Adipocyte (in vitro differentiated cells): Measurements from ENCODE around the gene AGMO.
"Not testable (repeated sequence)": the region's sequence is repeated elsewhere in the genome, so short reads cannot be mapped to it uniquely, and the experiment has no call there.

ENCODE experiments used
- DNase-seq: peaks from one replicate; pipeline ENCODE4 v3.0.0-alpha.2; 2015; ENCODE audit warnings: low read depth
- H3K27me3 ChIP-seq: replicated peaks from 2 replicates; pipeline ENCODE4 v1.7.0; 2013; ENCODE audit warnings: mild to moderate bottlenecking, low read length, moderate library complexity; ENCODE audit not compliant: control insufficient read depth, insufficient read depth
- H3K36me3 ChIP-seq: 2 replicates; pipeline ENCODE4 v1.7.0; 2013; ENCODE audit warnings: low read length, mild to moderate bottlenecking, moderate library complexity; ENCODE audit not compliant: control insufficient read depth, insufficient read depth, severe bottlenecking
- H3K4me1 ChIP-seq: 2 replicates; pipeline ENCODE4 v1.7.0; 2013; ENCODE audit warnings: mild to moderate bottlenecking, low read length, moderate library complexity; ENCODE audit not compliant: control insufficient read depth, insufficient read depth
- H3K4me3 ChIP-seq: 2 replicates; pipeline ENCODE4 v1.7.0; 2013; ENCODE audit warnings: mild to moderate bottlenecking, low read length, moderate library complexity
- H3K9ac ChIP-seq: 2 replicates; pipeline ENCODE4 v1.7.0; 2013; ENCODE audit warnings: mild to moderate bottlenecking, low read length, moderate library complexity
- H3K9me3 ChIP-seq: 2 replicates; pipeline ENCODE4 v1.7.0; 2013; ENCODE audit warnings: mild to moderate bottlenecking, low read length, moderate library complexity; ENCODE audit not compliant: control insufficient read depth

Gene AGMO

DNA sequence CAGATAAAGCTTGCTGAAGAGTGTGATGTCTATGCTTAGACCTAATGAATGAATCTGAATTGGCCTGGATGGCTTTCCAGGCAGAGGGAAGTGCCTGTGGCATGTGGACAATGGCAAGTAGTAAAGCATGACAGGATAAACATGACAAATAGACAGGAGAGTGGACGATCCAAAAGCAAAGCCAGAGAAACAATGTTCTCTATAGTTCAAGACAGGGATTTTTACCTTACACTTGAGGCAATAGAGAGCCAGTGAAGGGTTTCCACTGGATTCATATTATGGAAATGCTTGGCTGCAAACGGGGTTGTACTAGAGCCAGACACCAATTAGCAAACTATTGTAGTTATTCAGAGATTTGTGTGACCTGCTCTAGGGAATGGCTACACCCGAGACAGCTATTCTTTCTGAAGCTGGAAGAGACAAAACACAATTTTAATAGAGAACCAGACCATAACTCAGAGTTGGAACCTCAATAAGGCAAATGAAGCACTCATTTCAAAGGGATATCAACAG is 2.3 kb downstream of the AGMO start:
- peaks cover 40% of the 10 kb centered on the region for H3K4me1 ChIP-seq
- H3K9ac ChIP-seq = no peak overlapping the region
- H3K4me3 ChIP-seq = no peak overlapping the region
- DNase-seq = no peak
- no peaks in the 10 kb centered on the region for H3K9me3 ChIP-seq
- no peaks in the 10 kb centered on the region for H3K27me3 ChIP-seq
- H3K36me3 ChIP-seq = no peaks in the 10 kb centered on the region

- Histone ChIP-seq H3K4me1 (peaks cover 48% of the 10 kb centered on the region), H3K9me3 (no peaks in the 10 kb centered on the region)
Measured at GRCh38 chr7:15558756-15559155, 3.1 kb downstream of the AGMO start.

DNA sequence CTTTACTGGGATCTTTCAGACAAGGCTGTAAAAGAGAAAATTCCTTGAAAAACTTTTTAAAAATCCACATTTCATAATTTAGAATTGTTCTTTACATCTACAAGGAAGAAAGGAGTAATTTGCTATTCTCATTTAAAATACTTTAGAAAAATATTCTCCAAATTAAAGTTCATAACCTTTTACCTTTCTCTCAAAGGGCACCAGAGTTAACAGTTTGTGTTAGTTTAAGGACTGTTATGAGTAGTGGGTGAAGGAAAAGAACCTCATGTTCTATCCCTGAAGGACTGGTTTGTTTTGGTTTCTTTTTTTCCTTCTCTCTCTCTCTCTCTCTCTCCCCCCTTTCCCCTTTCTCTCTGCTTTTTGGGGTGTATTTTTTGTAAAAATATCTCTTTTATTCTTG is 4.1 kb downstream of the AGMO start:
- no peak for DNase-seq
- peak overlapping the region; percentile 66 for H3K9ac ChIP-seq
- H3K9me3 ChIP-seq = no peaks in the 10 kb centered on the region
- peak overlapping the region; percentile 69 for H3K4me3 ChIP-seq
- peaks cover 49% of the 10 kb centered on the region for H3K4me1 ChIP-seq
- H3K36me3 ChIP-seq = no peaks in the 10 kb centered on the region
- no peaks in the 10 kb centered on the region for H3K27me3 ChIP-seq

More at GRCh38 chr7:15558756-15559155, 3.1 kb downstream of the AGMO start:
- Histone ChIP-seq H3K4me3 (no peak overlapping the region), H3K36me3 (no peaks in the 10 kb centered on the region), H3K9ac (no peak overlapping the region), H3K27me3 (no peaks in the 10 kb centered on the region)
- peak; percentile 47 for DNase-seq

- H3K9ac ChIP-seq = peak overlapping the region; percentile 66
- H3K4me1 ChIP-seq = peaks cover 45% of the 10 kb centered on the region
- H3K36me3 ChIP-seq = no peaks in the 10 kb centered on the region
- peak overlapping the region; percentile 69 for H3K4me3 ChIP-seq
- H3K27me3 ChIP-seq = no peaks in the 10 kb centered on the region
- no peak for DNase-seq
- no peaks in the 10 kb centered on the region for H3K9me3 ChIP-seq
Measured at GRCh38 chr7:15557186-15557585, 4.6 kb downstream of the AGMO start.

- no peak for DNase-seq
- Histone ChIP-seq H3K9ac (peak overlapping the region; percentile 66), H3K27me3 (no peaks in the 10 kb centered on the region), H3K4me3 (peak overlapping the region; percentile 69), H3K36me3 (no peaks in the 10 kb centered on the region), H3K4me1 (peaks cover 40% of the 10 kb centered on the region), H3K9me3 (no peaks in the 10 kb centered on the region)
Measured at GRCh38 chr7:15556339-15557105, 5.3 kb downstream of the AGMO start.

- H3K9ac ChIP-seq = no peak overlapping the region
- no peaks in the 10 kb centered on the region for H3K9me3 ChIP-seq
- H3K36me3 ChIP-seq = no peaks in the 10 kb centered on the region
- no peak overlapping the region for H3K4me3 ChIP-seq
- no peaks in the 10 kb centered on the region for H3K27me3 ChIP-seq
- DNase-seq = peak; percentile 66
- H3K4me1 ChIP-seq = peaks cover 30% of the 10 kb centered on the region
Measured at GRCh38 chr7:15555381-15555859, 6.4 kb downstream of the AGMO start.

GRCh38 chr7:15554744-15555143 is 7.1 kb downstream of the AGMO start:
- no peaks in the 10 kb centered on the region for H3K27me3 ChIP-seq
- H3K4me3 ChIP-seq = no peak overlapping the region
- no peak for DNase-seq
- H3K9me3 ChIP-seq = no peaks in the 10 kb centered on the region
- no peaks in the 10 kb centered on the region for H3K36me3 ChIP-seq
- H3K9ac ChIP-seq = peak overlapping the region; percentile 40
- H3K4me1 ChIP-seq = peaks cover 30% of the 10 kb centered on the region

DNA sequence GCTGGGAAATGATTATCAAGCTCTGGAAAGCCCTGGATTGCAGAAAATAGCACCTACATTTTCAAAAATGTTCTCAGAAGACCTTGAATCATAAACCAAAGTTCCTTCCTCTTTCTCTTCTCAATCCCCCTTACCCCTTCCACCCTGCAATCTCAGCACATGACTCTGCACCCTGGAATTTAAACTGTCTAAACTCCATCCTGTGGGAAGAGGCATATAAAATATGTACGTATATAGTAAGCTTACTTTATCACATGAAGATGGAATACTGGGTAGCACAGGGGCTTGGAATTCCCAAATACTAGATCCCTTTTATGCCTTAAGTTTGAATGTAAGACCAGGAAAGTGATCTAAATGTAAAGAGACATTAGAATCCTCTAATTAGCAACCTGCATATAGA is 7.7 kb downstream of the AGMO start:
- Histone ChIP-seq H3K4me3 (no peak overlapping the region), H3K9ac (peak overlapping the region; percentile 35), H3K4me1 (peaks cover 28% of the 10 kb centered on the region), H3K9me3 (no peaks in the 10 kb centered on the region), H3K27me3 (no peaks in the 10 kb centered on the region), H3K36me3 (no peaks in the 10 kb centered on the region)
- peak; percentile 19 for DNase-seq

- not testable (repeated sequence) for H3K9ac ChIP-seq, H3K36me3 ChIP-seq, H3K4me1 ChIP-seq, H3K9me3 ChIP-seq, H3K27me3 ChIP-seq, DNase-seq, H3K4me3 ChIP-seq
Measured at GRCh38 chr7:15547320-15547719, 14.5 kb downstream of the AGMO start.

DNA sequence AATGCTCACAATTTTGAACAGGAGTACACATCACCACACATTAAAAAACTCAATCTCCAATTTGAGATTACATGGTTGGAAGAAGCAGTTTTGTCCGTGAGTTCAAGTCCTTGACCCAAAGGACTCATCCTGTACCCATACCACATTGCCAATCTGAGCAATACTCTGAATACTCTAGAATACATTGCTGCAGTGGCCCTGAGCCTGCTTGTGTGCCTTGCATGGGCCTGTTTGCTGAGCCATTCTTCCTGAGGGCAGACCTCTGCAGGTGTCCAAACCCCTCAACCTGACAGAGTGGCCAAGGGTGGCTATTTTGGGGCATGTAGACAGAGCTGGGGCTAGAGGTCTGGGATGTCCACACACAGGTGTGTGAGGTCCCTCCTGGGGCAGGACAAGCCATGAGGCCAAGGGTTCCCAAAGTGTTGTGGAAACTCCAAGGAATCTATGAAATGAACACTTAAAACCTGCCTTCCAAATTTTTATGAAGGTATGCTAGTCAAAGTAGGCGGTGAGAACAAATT is 15.5 kb downstream of the AGMO start:
- Histone ChIP-seq H3K9ac (no peak overlapping the region), H3K36me3 (no peaks in the 10 kb centered on the region), H3K4me1 (no peaks in the 10 kb centered on the region), H3K4me3 (no peak overlapping the region), H3K27me3 (no peaks in the 10 kb centered on the region), H3K9me3 (no peaks in the 10 kb centered on the region)
- no peak for DNase-seq

DNA sequence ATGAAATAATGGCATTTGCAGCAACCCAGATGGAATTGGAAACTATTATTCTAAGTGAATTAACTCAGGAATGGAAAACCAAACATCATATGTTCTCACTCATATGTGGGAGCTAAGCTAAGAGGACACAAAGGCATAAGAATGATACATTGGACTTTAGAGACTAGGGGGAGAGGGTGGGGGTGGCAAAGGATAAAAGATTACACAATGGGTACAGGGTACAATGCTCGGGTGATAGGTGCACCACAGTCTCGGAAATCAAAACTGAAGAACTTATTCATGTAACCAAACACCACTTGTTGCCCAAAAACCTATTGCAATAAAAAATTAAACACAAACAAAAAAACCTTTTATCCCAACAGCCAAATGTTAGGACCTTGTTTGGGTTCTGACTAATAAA is 17.8 kb downstream of the AGMO start:
- DNase-seq = no peak
- H3K36me3 ChIP-seq = no peaks in the 10 kb centered on the region
- no peak overlapping the region for H3K9ac ChIP-seq
- no peaks in the 10 kb centered on the region for H3K27me3 ChIP-seq
- H3K4me1 ChIP-seq = no peaks in the 10 kb centered on the region
- H3K9me3 ChIP-seq = peaks cover 3% of the 10 kb centered on the region
- no peak overlapping the region for H3K4me3 ChIP-seq
